Choroid plexus epithelial cell (primary cell): ENCODE results near the gene SLC6A5.
"Not testable (repeated sequence)": the region's sequence is repeated elsewhere in the genome, so short reads cannot be mapped to it uniquely, and the experiment has no call there.

Source experiments
- DNase-seq: peaks from one replicate; pipeline ENCODE4 v3.0.0-alpha.2; 2010; ENCODE audit warnings: low read depth
- H3K4me3 ChIP-seq: 2 replicates; pipeline ENCODE4 v1.5.1; 2011; ENCODE audit warnings: low read depth, mild to moderate bottlenecking, control low read depth, low read length, moderate library complexity
- CTCF ChIP-seq: conservative IDR thresholded peaks from 2 replicates; pipeline ENCODE4 v1.5.1; 2011; ENCODE audit warnings: low read depth, mild to moderate bottlenecking, control low read depth, inconsistent platforms, low read length, moderate library complexity

SLC6A5 gene

GRCh38 chr11:20599221-20600019 lies at the start of gene SLC6A5:
Gene SLC6A5, plus strand, starts transcription at chr11:20599608. Its CDS starts 65 bp downstream, at chr11:20599673.
- no peak for TF ChIP-seq CTCF
- DNase-seq = peak; percentile 41
- H3K4me3 ChIP-seq = no peak within 1 kb of the TSS

GRCh38 chr11:20551096-20551495 lies 48.3 kb upstream of the SLC6A5 start:
- TF ChIP-seq CTCF = no peak
- no peak overlapping the region for H3K4me3 ChIP-seq
- DNase-seq = no peak

GRCh38 chr11:20555783-20556182 lies 43.6 kb upstream of the SLC6A5 start:
- no peak for DNase-seq
- no peak overlapping the region for H3K4me3 ChIP-seq
- no peak for TF ChIP-seq CTCF

GRCh38 chr11:20556396-20556795 lies 43.0 kb upstream of the SLC6A5 start:
- DNase-seq = not testable (repeated sequence)

GRCh38 chr11:20558741-20559140 lies 40.7 kb upstream of the SLC6A5 start:
- TF ChIP-seq CTCF = no peak
- no peak for DNase-seq
- no peak overlapping the region for H3K4me3 ChIP-seq

More at GRCh38 chr11:20556396-20556795, 43.0 kb upstream of the SLC6A5 start:
- H3K4me3 ChIP-seq = not testable (repeated sequence)

GRCh38 chr11:20559523-20560300 lies 39.7 kb upstream of the SLC6A5 start:
- no peak overlapping the region for H3K4me3 ChIP-seq
- DNase-seq = no peak
- no peak for TF ChIP-seq CTCF

- no peak for DNase-seq
- no peak overlapping the region for H3K4me3 ChIP-seq
- no peak for TF ChIP-seq CTCF
Observed at GRCh38 chr11:20561915-20562314, 37.5 kb upstream of the SLC6A5 start.
